ENCODE data around the gene SERINC5.

DNA sequence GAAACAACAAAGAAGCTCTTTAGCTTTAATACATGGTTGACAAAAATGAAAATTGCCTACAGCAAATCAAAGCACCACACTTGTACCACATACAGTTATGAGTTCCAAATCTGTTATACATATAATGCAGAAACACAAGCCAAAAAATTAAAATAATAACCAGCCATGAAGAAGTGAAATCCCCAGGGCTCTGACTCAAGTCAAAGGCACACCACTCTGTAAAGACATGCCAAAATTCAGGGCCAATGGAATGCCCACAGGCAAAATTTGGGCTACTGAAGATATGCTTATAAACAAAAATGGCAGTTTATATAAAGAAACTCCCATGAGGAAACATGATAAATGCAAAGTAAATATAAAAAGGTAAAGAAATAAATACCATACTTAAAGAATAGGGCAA, 191.7 kb downstream of the SERINC5 start:
- no peak for TF ChIP-seq CTCF (conservative IDR thresholded peaks at IDR 0.05; ENCODE audit: low read depth, low read length)
- TF ChIP-seq EZH2 (IDR thresholded peaks at IDR 0.05; ENCODE audit: low read length, unreplicated experiment): no peak
